Jurkat, Clone E6-1 (cell line): Measurements from ENCODE around the gene LRRC61.
A peak's percentile ranks its signal among the peaks of the same experiment; 100 is the strongest.

Experiments used
- DNase-seq: peaks from one replicate; pipeline ENCODE4 v3.0.0-alpha.2; 2011; ENCODE audit warnings: low read depth, low spot score
- H3K4me3 ChIP-seq: 2 replicates; pipeline ENCODE4 v1.5.1; 2011; ENCODE audit warnings: mild to moderate bottlenecking, low read length, control low read depth, moderate library complexity

The LRRC61 gene

GRCh38 chr7:150342121-150342408, 18.9 kb downstream of the LRRC61 start:
- no peak for DNase-seq
- no peak overlapping the region for H3K4me3 ChIP-seq

GRCh38 chr7:150343225-150343624, 20.1 kb downstream of the LRRC61 start:
- DNase-seq = no peak
- no peak overlapping the region for H3K4me3 ChIP-seq

DNA sequence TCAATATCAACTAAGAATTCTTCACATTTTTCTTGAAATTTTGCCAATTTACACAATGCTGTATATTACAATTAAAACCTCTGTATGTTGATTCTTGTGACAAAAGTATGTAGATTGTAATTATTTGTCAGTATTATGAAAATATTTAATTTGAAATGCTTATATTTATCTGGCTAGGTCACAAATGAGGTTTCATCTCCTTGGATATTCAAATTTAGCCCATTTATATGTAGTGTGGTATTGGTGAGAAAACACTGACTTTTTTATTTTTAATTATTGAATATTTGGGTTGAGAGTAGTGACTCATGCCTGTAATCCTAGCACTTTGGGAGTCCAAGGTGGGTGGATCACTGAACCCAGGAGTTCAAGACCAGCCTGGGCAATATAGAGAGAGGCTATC, 21.1 kb downstream of the LRRC61 start:
- no peak for DNase-seq
- H3K4me3 ChIP-seq = no peak overlapping the region

GRCh38 chr7:150345012-150345411, 21.9 kb downstream of the LRRC61 start:
- no peak for DNase-seq
- H3K4me3 ChIP-seq = no peak overlapping the region

- DNase-seq = no peak
- H3K4me3 ChIP-seq = no peak overlapping the region
Observed at GRCh38 chr7:150346922-150347321, 23.8 kb downstream of the LRRC61 start.

- DNase-seq = no peak
- H3K4me3 ChIP-seq = no peak overlapping the region
Observed at GRCh38 chr7:150351587-150352194, 28.5 kb downstream of the LRRC61 start.

DNA sequence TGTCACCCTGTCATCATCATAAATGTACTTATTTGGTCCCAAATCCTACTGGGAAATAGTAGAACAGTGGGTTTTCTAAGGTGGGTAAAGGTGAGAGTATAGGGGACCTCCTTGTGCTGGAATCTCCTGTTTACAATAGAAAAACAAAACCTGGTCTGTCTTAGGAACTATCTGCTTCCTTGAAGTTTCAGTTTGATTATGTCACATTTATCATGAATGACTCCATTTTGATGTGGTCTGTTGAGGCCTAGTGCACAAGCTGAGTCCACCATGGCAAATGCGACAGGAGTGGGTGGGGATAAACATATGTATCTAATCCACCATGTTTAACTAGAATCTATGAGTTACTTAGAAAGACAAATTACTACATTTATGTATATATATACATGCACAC, 32.5 kb downstream of the LRRC61 start:
- DNase-seq = no peak

DNA sequence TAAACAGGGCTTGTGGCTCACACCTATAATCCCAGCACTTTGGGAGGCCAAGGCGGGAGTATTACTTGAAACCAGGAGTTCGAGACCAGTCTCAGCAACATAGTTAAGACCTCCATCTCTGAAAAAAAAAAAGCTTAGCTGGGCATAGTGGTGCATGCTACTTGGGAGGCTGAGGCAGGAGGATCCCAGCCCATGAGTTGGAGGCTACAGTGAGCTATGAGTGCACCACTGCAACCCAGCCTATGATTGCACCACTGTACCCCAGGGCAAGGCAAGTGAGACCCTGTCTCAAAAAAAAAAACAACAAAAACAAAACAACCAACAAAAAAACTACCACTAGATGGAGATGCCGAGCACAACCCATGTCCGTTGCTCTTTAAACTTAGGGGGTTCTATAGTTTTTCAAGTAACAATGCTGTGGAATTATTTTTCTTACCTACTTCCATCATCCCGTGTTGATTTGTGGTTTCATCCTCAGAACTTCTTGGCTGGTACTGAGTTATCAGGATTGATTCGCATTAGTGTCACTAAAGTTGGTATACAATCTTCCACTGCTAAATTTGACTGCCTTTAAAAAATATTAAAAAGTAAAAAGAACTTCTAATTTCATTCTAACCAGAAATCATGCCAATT, 33.2 kb downstream of the LRRC61 start:
- H3K4me3 ChIP-seq = no peak overlapping the region
- DNase-seq = peak; percentile 74

More for the DNA sequence above, 32.5 kb downstream of the LRRC61 start:
- H3K4me3 ChIP-seq = no peak overlapping the region

DNA sequence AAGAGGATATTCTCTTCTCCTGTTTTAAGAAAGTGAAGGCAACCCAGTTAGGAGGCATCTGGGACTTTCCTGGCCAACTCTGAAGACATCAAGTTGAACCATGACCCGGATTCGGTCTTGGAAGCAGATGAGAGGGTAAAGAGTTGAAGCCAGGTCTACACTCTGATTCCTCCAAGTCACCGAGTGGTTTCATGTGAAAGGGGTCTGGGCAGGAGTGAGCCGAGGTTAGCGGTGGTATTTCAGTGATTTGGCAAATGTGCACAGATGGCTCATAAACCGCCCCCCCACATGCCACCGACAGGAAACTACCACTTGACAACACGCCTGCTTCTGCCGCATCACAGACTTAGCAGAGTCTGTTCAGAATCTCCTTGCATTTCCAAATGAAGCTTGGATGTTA, 34.1 kb downstream of the LRRC61 start:
- DNase-seq = peak; percentile 95
- H3K4me3 ChIP-seq = peak overlapping the region; percentile 38

DNA sequence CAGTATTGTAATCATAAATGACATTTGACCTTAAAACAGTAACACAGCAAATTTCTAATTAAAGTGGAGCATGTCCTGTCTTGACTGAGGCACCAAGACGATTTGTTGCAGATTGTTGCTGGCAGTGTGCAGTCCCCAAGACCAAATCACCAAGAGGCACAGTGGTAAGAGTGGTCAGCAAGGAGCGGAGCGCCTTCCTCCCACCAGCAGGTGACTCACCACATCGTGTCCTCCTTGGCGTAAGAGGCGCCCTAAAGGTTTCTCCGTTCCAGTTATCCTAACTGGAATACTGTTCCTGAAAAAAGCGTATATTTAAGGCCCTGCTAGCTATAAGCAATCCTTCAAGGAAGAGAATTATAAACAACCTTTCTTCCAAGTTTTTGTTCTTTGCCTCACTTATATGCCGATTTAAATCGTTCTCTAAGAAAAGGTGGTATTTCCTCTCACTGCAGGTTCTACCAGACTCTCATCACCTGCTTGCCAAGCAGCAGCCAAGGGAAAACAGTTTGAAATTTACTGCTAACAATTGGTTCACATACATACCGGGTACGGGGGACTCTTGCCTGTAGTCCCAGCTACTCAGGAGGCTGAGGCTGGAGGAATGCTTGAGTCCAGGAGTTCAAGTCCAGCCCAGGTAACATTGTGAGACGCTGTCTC, 34.7 kb downstream of the LRRC61 start:
- DNase-seq = no peak
- peak overlapping the region; percentile 11 for H3K4me3 ChIP-seq

GRCh38 chr7:150358433-150358832, 35.3 kb downstream of the LRRC61 start:
- no peak overlapping the region for H3K4me3 ChIP-seq
- DNase-seq = no peak

DNA sequence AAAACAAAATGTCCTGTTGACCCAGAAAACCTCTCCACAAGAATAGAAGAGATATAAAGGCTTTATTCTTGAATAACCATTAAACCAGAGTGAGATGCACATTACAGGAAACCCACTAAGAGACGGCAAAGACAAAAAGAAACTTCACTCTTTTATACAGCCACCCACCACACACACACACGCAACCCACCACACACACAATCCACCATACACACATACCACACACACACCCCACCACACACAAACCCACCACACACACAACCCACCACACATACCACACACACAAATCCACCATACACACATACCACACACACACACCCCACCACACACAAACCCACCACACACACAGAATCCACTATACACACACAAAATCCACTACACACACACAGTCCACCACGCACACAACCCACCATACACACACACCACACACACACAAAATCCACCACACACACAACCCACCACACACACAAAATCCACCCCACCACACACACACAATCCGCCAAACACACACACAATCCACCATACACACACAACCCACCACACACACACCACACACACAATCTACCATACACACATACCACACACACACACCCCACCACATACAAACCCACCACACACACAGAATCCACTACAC, 36.0 kb downstream of the LRRC61 start:
- H3K4me3 ChIP-seq = no peak overlapping the region
- no peak for DNase-seq

- no peak overlapping the region for H3K4me3 ChIP-seq
- DNase-seq = no peak
Observed at GRCh38 chr7:150359622-150360362, 36.6 kb downstream of the LRRC61 start.

- DNase-seq = no peak
- H3K4me3 ChIP-seq = no peak overlapping the region
Observed at GRCh38 chr7:150360363-150361058, 37.4 kb downstream of the LRRC61 start.

- no peak for DNase-seq
- H3K4me3 ChIP-seq = no peak overlapping the region
Observed at GRCh38 chr7:150361402-150361801, 38.2 kb downstream of the LRRC61 start.

DNA sequence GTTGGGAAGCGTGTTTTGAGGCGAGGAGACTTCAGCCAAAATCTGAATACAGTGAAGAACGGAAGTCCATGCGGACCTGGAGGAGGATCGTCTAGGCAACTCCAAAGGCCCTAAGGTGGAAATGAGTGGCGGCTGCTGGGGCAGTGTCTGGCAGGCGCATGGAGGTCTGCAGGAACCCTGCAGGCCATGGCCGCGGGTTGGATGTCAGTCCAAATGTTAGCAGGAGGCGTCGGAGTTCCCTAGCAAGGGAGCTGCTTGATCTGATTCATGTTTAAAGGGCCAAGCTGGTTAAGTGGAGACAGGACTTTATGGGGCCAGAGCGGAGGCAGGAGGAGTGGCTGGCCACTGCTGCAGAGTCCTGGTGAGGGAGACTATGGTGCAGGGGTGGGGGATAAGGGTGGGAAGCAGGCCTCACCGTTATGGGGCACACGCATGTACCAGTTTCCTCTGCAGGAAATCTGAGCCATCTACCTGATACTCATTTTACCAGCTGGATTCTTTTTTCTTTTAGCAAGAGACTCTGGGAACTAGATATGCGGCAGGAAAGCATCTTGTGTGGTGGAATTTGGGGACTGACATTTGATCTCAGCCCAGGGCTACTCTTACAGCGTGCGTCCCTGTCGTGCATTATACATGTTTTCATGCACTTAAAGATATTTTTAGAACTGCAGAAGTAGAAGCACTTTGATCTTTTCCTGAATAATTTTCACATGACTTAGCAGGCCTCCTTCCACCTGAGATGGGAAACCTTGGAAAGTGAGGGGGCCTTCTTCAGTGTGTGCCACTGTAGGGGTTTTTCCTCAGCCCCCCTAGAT, 38.9 kb downstream of the LRRC61 start:
- DNase-seq = no peak

DNA sequence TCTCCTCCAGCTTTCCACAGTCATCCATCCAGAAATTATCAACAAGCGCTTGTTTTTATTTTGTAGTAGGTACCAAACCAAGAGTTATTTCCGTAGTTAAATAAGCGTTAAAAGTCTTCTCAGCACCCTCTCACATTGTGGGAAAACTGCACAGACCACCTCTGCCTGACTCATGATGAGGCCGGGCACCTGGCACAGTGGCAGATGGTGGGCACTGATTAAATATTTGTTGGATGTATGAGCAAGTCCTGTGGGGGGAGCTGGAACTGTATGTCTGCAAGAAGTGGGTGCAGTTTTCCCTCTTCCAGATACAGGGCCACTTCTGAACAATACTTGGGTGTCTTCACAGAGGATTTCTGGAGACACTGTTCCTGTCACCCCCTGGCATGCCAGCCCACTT, 40.2 kb downstream of the LRRC61 start:
- peak; percentile 85 for DNase-seq
- H3K4me3 ChIP-seq = peak overlapping the region; percentile 13; the same call in 1 of the 2 replicates

More for the DNA sequence above, 38.9 kb downstream of the LRRC61 start:
- H3K4me3 ChIP-seq = no peak overlapping the region

DNA sequence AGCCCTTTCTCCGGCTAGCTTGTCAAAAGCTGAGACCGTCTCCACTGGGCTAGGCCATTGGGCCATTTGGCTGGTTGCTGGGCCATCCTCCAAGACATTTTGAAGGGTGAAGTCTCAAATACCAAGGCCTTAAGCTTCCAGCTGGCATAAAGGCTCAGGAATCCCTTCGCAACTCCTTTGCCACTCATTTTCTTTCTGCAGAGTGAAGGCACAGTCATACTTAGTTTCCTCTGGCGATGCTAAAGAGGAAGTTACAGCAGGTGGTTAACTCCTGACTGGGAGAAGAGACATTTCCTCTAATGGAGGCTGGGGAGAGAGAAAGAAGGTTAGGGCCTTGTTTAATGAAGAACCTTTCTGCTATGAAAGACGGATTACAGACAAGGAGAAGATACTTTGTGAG, 40.7 kb downstream of the LRRC61 start:
- peak overlapping the region; percentile 13; the same call in 1 of the 2 replicates for H3K4me3 ChIP-seq
- DNase-seq = peak; percentile 66
